K562 treated with DMSO at 1 percent for 24 hours (cell line): ENCODE measurements around the gene RAVER2. TPM values are rescaled to one million over a fixed set of nuclear protein-coding genes. Genes with fewer than 3 reads are reported as not detected.

ENCODE experiments used
- total RNA-seq: library from RNA; unstranded; fragments of 300-600 nt; gene quantifications from 2 replicates; pipeline ENCODE4 v1.2.3, GENCODE V29; 2022; ENCODE audit warnings: low read depth; ENCODE audit not compliant: insufficient read depth

The RAVER2 gene, protein sequence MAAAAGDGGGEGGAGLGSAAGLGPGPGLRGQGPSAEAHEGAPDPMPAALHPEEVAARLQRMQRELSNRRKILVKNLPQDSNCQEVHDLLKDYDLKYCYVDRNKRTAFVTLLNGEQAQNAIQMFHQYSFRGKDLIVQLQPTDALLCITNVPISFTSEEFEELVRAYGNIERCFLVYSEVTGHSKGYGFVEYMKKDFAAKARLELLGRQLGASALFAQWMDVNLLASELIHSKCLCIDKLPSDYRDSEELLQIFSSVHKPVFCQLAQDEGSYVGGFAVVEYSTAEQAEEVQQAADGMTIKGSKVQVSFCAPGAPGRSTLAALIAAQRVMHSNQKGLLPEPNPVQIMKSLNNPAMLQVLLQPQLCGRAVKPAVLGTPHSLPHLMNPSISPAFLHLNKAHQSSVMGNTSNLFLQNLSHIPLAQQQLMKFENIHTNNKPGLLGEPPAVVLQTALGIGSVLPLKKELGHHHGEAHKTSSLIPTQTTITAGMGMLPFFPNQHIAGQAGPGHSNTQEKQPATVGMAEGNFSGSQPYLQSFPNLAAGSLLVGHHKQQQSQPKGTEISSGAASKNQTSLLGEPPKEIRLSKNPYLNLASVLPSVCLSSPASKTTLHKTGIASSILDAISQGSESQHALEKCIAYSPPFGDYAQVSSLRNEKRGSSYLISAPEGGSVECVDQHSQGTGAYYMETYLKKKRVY
- total RNA-seq, result 4.8 and 6.1 TPM in 2 replicates

GRCh38 chr1:64744492-64745180 is at the start of gene RAVER2:
RAVER2 (plus strand) TSS chr1:64745075; CDS start chr1:64745173, 98 bp downstream.

Other genes starting within 250 kb of the RAVER2 start
- 53.7 and 59.6 TPM in 2 replicates for gene JAK1, start 221.5 kb downstream of the RAVER2 start, total RNA-seq